Measurements from ENCODE around the gene MGRN1.

Gene MGRN1

DNA sequence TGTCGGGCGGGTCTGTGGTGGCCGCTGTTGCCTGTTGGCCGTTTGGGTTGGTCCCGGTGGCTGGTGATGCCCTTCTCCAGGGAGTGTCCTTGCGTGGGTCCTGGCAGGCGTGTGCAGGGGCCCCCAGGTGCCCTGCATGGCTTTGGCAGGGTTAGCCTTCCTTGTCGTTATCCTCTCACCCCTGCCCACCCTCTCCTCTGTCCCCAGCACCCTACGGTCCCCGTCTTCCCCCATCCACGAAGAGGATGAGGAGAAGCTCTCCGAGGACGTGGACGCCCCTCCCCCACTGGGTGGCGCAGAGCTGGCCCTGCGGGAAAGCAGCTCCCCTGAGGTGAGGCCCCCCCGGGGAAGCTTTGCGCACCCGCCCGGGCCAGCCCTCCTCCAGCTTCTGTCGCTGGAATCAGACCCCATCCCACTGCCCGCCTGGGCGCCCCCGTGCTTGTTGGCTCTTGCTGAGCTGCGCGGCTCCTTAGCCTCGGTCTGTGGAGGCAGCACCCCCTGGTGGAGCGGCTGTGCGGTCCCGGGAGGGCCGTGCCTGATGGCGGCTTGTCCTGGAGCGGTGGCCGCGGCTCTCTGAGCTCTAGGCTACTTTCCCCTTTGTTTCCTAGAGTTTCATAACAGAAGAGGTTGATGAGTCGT, 58.1 kb downstream of the MGRN1 start:
- no CpG with 5 or more reads among the region's 36 CpGs for WGBS (ENCODE audit: insufficient coverage, insufficient read length)
- peaks cover 13% of the 10 kb centered on the region for H3K36me3 ChIP-seq (ENCODE audit: control insufficient read depth, insufficient read depth, low read length)
- no peaks in the 10 kb centered on the region for H3K27me3 ChIP-seq (ENCODE audit: control insufficient read depth, insufficient read depth, low read length)
- peak; percentile 33 for DNase-seq (ENCODE audit: low read depth, low spot score)
- H3K4me3 ChIP-seq (ENCODE audit: low read length), result no peak overlapping the region
- no peaks in the 10 kb centered on the region for H3K9me3 ChIP-seq (ENCODE audit: control insufficient read depth, insufficient read depth, low read length)
- H3K27ac ChIP-seq (ENCODE audit: low read length), result no peak overlapping the region
- no peaks in the 10 kb centered on the region for H3K4me1 ChIP-seq (ENCODE audit: control insufficient read depth, insufficient read depth, low read length)

DNA sequence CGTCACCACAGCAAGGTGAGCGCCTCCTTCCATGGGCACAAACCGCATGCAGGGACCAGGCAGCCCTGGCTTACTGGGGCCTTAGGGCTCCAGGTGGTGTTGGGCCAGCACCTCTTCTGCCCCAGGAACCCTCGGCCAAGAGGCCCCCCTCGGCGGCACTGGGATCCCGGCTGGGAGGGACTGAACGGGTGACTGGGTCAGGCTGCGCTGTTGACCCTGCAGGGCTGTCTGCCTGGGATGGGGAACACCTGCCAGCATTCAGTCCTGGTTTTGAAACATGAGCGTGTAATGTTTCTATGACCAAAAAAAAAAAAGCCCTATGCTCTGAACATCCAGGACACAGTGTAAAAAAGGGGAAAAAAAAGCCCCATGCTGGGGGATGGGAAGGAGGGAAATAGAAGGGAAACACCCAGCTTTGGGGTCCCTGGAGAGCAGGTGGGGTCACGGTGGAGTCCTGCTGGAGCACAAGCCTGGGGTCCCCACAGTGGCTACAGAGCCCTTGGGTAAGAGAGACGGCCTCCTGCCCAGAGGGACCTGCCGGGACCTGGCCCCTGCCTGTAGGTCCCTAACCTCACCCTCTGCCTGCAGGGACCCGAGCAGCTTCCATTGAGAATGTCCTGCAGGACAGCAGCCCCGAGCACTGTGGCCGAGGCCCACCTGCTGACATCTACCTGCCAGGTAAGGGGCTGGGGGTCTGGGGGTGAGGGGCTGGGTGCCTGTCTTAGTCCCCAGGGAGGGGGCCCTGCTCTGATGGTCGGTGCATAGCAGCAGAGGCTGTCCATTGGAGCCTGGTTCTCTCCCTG, 58.8 kb downstream of the MGRN1 start:
- no CpG with 5 or more reads among the region's 17 CpGs for WGBS (ENCODE audit: insufficient coverage, insufficient read length)
- DNase-seq (ENCODE audit: low read depth, low spot score), result no peak
- Histone ChIP-seq H3K27me3 (ENCODE audit: control insufficient read depth, insufficient read depth, low read length) (no peaks in the 10 kb centered on the region), H3K4me3 (ENCODE audit: low read length) (no peak overlapping the region), H3K36me3 (ENCODE audit: control insufficient read depth, insufficient read depth, low read length) (peaks cover 13% of the 10 kb centered on the region), H3K27ac (ENCODE audit: low read length) (no peak overlapping the region), H3K4me1 (ENCODE audit: control insufficient read depth, insufficient read depth, low read length) (no peaks in the 10 kb centered on the region), H3K9me3 (ENCODE audit: control insufficient read depth, insufficient read depth, low read length) (no peaks in the 10 kb centered on the region)

DNA sequence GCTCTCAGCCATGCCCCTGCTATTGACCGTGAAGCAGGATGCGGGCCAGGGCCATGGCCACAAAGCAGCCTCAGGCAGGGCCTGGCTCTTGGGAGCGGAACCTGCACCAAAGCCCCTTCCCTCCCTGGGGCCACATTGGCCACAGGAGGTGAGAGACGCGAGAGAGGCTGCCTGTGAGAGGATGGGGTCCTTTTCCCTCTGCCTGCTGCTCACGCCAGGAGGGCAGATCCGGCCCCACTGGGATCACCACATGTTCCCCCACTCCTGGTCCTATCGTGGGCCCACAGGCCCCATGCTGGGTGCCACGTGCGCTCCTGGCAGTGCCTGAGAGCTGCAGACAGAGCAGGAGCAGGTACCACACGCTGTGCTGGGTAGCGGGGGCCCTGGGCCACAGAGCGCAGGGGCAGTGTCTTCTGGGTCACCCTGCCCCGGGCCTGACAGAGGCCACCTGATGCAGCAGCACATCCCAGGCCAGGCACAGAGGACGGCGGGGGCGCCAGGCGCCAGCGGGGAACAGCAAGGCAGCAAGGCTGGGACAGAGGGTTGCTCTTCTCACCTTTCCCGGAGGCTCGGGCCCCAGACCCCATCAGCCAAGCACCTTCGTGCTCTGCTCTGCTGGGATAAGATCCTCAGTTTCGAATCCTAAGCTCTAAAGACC, 59.6 kb downstream of the MGRN1 start:
- Histone ChIP-seq H3K36me3 (ENCODE audit: control insufficient read depth, insufficient read depth, low read length) (peaks cover 14% of the 10 kb centered on the region), H3K4me3 (ENCODE audit: low read length) (no peak overlapping the region), H3K27me3 (ENCODE audit: control insufficient read depth, insufficient read depth, low read length) (no peaks in the 10 kb centered on the region), H3K27ac (ENCODE audit: low read length) (no peak overlapping the region), H3K4me1 (ENCODE audit: control insufficient read depth, insufficient read depth, low read length) (no peaks in the 10 kb centered on the region), H3K9me3 (ENCODE audit: control insufficient read depth, insufficient read depth, low read length) (no peaks in the 10 kb centered on the region)
- no peak for DNase-seq (ENCODE audit: low read depth, low spot score)
- WGBS (ENCODE audit: insufficient coverage, insufficient read length), result no CpG with 5 or more reads among the region's 23 CpGs

DNA sequence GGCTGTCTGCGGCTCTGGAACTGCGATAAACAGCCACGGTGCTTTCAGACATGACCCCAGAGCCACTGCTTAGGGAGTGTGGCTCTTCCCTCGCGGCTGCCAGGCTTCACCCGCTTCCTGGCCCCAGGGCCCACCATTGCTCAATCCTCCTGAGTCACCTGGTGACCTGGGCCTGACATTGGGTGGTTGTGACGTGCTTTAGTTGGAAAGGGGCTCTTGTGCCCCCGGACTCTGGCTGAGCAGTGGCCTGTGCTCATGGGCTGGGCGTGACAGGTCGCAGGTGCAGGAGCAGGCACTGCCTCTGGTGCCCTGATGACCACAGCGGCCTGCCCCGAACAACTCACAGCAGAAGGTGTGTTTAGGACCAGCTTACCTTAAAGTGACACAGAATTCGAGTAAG, 60.1 kb downstream of the MGRN1 start:
- H3K27ac ChIP-seq (ENCODE audit: low read length), result no peak overlapping the region
- no peaks in the 10 kb centered on the region for H3K9me3 ChIP-seq (ENCODE audit: control insufficient read depth, insufficient read depth, low read length)
- H3K4me3 ChIP-seq (ENCODE audit: low read length), result no peak overlapping the region
- peaks cover 17% of the 10 kb centered on the region for H3K36me3 ChIP-seq (ENCODE audit: control insufficient read depth, insufficient read depth, low read length)
- DNase-seq (ENCODE audit: low read depth, low spot score), result no peak
- no peaks in the 10 kb centered on the region for H3K4me1 ChIP-seq (ENCODE audit: control insufficient read depth, insufficient read depth, low read length)
- WGBS (ENCODE audit: insufficient coverage, insufficient read length), result no CpG with 5 or more reads among the region's 13 CpGs
- H3K27me3 ChIP-seq (ENCODE audit: control insufficient read depth, insufficient read depth, low read length), result no peaks in the 10 kb centered on the region

DNA sequence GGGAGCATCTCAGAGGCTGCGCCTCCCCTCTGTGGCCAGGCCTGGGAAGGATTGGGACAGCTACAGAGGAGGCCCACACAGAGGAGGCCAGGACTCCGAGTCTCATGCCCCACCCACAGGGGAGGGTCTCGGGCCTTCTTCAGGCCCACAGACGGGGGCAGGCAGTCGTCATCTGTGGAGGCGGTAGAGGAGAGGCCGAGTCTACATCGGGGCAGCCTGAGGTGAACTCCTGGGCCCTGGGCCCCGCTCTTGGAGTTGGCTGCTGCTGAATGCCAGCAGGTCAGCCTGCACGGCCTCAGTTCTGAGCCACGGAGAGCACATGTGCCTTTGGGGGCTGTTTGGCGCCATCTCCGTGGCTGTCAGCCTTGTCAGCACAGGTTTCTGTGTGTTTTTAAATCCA, 60.7 kb downstream of the MGRN1 start:
- WGBS (ENCODE audit: insufficient coverage, insufficient read length), result no CpG with 5 or more reads among the region's 13 CpGs
- H3K4me3 ChIP-seq (ENCODE audit: low read length), result no peak overlapping the region
- H3K4me1 ChIP-seq (ENCODE audit: control insufficient read depth, insufficient read depth, low read length), result no peaks in the 10 kb centered on the region
- no peaks in the 10 kb centered on the region for H3K27me3 ChIP-seq (ENCODE audit: control insufficient read depth, insufficient read depth, low read length)
- H3K9me3 ChIP-seq (ENCODE audit: control insufficient read depth, insufficient read depth, low read length), result no peaks in the 10 kb centered on the region
- H3K36me3 ChIP-seq (ENCODE audit: control insufficient read depth, insufficient read depth, low read length), result peaks cover 15% of the 10 kb centered on the region
- no peak for DNase-seq (ENCODE audit: low read depth, low spot score)
- no peak overlapping the region for H3K27ac ChIP-seq (ENCODE audit: low read length)

DNA sequence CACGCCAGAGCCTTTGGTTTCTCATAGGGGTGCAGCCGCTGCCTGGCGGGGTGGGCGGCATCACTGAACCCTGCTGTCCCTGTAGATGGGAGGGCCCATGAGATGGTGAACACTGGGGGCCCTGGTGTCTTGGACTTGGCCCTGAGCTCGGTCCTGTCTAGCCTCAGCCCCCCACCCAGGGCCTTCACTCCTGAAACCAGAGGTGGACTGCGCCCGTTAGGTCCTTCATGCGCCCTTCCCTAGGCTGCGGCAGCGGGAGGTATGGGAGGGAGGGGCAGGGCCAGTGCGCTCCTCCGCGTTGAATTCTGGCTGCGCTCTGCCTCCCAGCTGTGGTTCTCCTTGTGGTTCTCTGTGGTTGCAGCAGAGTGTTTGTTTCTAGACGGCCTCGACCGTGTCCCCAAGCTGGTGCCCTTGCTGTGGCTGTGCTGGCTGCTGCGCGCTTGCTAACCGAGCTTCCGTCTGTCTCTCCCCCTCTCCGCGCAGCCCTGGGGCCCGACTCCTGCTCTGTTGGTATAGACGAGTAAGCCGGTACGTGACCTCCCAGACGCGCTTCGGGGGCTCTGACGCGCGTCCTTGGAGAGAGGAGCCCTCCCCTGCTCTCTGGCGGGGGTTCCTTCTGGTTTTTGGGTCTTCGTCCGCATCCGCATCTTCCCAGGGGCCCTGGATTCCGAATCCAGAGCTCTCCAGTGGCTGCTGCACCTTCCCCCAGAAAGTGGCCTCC, 61.3 kb downstream of the MGRN1 start:
- Histone ChIP-seq H3K27ac (ENCODE audit: low read length) (no peak overlapping the region), H3K36me3 (ENCODE audit: control insufficient read depth, insufficient read depth, low read length) (peaks cover 16% of the 10 kb centered on the region), H3K4me1 (ENCODE audit: control insufficient read depth, insufficient read depth, low read length) (no peaks in the 10 kb centered on the region), H3K4me3 (ENCODE audit: low read length) (no peak overlapping the region), H3K9me3 (ENCODE audit: control insufficient read depth, insufficient read depth, low read length) (no peaks in the 10 kb centered on the region), H3K27me3 (ENCODE audit: control insufficient read depth, insufficient read depth, low read length) (no peaks in the 10 kb centered on the region)
- DNase-seq (ENCODE audit: low read depth, low spot score), result no peak
- WGBS (ENCODE audit: insufficient coverage, insufficient read length), result no CpG with 5 or more reads among the region's 38 CpGs

DNA sequence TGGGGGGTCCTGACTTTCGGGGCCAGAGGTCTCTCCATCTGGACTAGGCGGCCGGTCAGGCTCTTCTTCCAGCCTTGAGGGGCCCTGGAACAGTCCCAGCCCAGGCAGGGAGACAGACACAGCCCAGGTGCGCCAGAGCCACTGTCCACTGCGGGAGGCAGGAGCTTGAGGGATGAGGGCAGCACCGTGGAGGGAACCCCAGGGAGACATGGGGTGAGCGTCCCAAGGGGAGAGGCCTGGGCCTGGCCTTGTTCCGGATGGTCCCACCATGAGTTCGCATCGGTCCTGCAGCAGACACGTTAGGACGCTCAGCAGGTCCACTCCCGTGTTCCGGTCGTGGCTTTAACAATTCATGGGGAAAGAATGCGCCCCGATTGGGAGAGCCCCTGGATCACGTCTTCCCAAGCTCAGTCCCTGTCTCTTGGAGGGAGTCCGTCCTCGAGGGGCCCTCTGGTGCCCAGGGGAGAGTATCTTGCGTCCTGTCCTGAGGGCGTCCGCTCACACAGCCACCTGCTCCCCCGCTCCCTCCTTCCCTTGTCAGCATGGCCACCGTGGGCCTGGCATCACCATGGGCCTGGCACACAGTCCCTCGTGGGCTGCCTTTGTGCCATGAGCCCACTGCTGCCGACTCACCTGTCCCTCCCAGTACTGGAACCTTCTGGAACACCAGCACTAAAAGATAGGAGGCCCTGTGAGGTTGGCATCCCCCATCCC, 62.0 kb downstream of the MGRN1 start:
- no peaks in the 10 kb centered on the region for H3K27me3 ChIP-seq (ENCODE audit: control insufficient read depth, insufficient read depth, low read length)
- WGBS (ENCODE audit: insufficient coverage, insufficient read length), result no CpG with 5 or more reads among the region's 27 CpGs
- H3K27ac ChIP-seq (ENCODE audit: low read length), result no peak overlapping the region
- H3K4me1 ChIP-seq (ENCODE audit: control insufficient read depth, insufficient read depth, low read length), result no peaks in the 10 kb centered on the region
- H3K4me3 ChIP-seq (ENCODE audit: low read length), result no peak overlapping the region
- no peak for DNase-seq (ENCODE audit: low read depth, low spot score)
- H3K36me3 ChIP-seq (ENCODE audit: control insufficient read depth, insufficient read depth, low read length), result peaks cover 16% of the 10 kb centered on the region
- H3K9me3 ChIP-seq (ENCODE audit: control insufficient read depth, insufficient read depth, low read length), result no peaks in the 10 kb centered on the region

DNA sequence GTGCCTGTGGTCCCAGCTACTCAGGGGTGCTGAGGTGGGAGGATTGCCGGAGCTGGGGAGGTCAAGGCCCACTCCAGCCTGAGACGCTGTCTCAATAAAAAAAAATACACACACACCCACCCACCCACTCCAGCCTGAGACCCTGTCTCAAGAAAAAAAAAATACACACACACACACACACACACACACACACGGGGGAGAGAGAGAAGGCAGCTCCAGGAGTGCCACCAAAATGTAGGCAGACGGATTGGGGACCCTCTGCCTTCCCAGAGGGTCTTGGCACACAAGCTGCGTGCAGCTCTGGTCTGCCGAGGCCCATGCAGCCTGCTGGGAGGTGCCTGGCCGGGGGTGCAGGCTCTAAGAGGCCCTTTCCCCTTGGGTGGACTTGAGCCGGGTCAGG, 62.8 kb downstream of the MGRN1 start:
- H3K27ac ChIP-seq (ENCODE audit: low read length), result no peak overlapping the region
- H3K4me1 ChIP-seq (ENCODE audit: control insufficient read depth, insufficient read depth, low read length), result no peaks in the 10 kb centered on the region
- WGBS (ENCODE audit: insufficient coverage, insufficient read length), result no CpG with 5 or more reads among the region's 8 CpGs
- H3K27me3 ChIP-seq (ENCODE audit: control insufficient read depth, insufficient read depth, low read length), result no peaks in the 10 kb centered on the region
- no peaks in the 10 kb centered on the region for H3K9me3 ChIP-seq (ENCODE audit: control insufficient read depth, insufficient read depth, low read length)
- DNase-seq (ENCODE audit: low read depth, low spot score), result no peak
- H3K4me3 ChIP-seq (ENCODE audit: low read length), result no peak overlapping the region
- H3K36me3 ChIP-seq (ENCODE audit: control insufficient read depth, insufficient read depth, low read length), result peaks cover 16% of the 10 kb centered on the region

DNA sequence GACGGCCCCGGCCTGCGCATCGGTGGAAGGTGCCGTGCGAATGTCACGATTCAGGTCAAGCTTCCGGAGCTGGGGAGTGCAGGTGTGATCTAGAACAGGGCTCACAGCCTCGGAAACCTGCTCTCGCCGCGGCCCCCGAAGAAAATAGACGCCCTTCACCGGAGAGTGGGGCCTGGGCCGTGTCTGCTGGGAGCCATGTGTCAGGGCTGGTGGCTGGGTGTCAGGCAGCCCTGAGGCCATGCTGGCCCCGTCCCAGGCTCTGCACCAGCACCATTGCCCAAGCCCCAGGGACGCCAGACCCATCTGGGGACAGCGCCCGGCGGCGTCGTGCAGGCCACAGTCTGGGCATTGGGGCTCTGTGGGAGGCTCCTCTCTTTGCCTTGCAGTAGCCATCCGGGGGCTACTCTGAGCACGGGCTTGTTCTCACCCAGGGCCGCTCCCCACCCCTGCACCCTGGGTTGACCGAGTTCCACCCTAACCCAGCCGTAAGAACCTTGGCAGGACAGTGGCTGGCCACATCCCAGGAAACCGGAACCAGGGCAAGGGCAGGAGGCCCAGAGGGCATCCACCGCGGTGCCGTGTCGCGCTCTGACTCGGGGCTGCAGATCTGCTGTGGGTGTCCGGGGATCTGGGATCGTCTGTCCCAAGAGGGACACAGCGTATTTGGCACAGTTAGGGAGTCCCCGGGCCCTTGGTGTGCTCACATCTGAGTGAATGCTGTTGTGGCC, 63.5 kb downstream of the MGRN1 start:
- Histone ChIP-seq H3K27ac (ENCODE audit: low read length) (no peak overlapping the region), H3K36me3 (ENCODE audit: control insufficient read depth, insufficient read depth, low read length) (peaks cover 16% of the 10 kb centered on the region), H3K9me3 (ENCODE audit: control insufficient read depth, insufficient read depth, low read length) (no peaks in the 10 kb centered on the region), H3K27me3 (ENCODE audit: control insufficient read depth, insufficient read depth, low read length) (no peaks in the 10 kb centered on the region), H3K4me1 (ENCODE audit: control insufficient read depth, insufficient read depth, low read length) (no peaks in the 10 kb centered on the region), H3K4me3 (ENCODE audit: low read length) (no peak overlapping the region)
- DNase-seq (ENCODE audit: low read depth, low spot score), result no peak
- no CpG with 5 or more reads among the region's 39 CpGs for WGBS (ENCODE audit: insufficient coverage, insufficient read length)
